ENCODE data around the gene WT1. TPM values are rescaled to one million over a fixed set of nuclear protein-coding genes. Genes with fewer than 3 reads are reported as not detected.

The WT1 gene
- total RNA-seq, 1 donor from 2014 or later: 122 TPM

DNA sequence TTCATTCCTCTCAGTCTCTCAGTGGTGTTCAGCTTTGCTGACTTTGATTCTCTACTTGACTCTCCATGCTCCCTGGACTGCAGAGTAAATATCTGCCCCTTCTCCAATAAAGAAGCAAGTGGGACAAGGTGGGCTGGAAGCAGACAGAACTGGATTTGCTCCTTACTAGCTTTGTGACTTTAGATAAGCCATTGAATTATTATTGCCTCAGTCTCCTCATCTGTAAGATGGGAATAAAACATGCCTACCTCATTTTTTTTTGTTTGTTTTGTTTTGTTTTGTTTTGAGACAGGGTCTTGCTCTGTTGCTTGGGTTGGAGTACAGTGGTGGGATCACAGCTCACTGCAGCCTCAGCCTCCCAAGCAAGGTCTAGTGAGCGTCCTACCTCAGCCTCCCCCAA is 44.6 kb downstream of the WT1 start:
- Mint-ChIP-seq H3K4me3 (no peak overlapping the region), H3K9me3 (no peaks in the 10 kb centered on the region), H3K4me1 (peaks cover 33% of the 10 kb centered on the region), H3K27ac (peak overlapping the region; percentile 33), H3K27me3 (ENCODE audit: low read depth) (peaks cover 12% of the 10 kb centered on the region), H3K36me3 (peaks cover 48% of the 10 kb centered on the region)
- TF ChIP-seq, protein P1, sequence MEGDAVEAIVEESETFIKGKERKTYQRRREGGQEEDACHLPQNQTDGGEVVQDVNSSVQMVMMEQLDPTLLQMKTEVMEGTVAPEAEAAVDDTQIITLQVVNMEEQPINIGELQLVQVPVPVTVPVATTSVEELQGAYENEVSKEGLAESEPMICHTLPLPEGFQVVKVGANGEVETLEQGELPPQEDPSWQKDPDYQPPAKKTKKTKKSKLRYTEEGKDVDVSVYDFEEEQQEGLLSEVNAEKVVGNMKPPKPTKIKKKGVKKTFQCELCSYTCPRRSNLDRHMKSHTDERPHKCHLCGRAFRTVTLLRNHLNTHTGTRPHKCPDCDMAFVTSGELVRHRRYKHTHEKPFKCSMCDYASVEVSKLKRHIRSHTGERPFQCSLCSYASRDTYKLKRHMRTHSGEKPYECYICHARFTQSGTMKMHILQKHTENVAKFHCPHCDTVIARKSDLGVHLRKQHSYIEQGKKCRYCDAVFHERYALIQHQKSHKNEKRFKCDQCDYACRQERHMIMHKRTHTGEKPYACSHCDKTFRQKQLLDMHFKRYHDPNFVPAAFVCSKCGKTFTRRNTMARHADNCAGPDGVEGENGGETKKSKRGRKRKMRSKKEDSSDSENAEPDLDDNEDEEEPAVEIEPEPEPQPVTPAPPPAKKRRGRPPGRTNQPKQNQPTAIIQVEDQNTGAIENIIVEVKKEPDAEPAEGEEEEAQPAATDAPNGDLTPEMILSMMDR (IDR thresholded peaks at IDR 0.05; ENCODE audit: unreplicated experiment): no peak
- DNase-seq (ENCODE audit: low spot score in 2 of 2, unreplicated experiment in 2 of 2): no peak

DNA sequence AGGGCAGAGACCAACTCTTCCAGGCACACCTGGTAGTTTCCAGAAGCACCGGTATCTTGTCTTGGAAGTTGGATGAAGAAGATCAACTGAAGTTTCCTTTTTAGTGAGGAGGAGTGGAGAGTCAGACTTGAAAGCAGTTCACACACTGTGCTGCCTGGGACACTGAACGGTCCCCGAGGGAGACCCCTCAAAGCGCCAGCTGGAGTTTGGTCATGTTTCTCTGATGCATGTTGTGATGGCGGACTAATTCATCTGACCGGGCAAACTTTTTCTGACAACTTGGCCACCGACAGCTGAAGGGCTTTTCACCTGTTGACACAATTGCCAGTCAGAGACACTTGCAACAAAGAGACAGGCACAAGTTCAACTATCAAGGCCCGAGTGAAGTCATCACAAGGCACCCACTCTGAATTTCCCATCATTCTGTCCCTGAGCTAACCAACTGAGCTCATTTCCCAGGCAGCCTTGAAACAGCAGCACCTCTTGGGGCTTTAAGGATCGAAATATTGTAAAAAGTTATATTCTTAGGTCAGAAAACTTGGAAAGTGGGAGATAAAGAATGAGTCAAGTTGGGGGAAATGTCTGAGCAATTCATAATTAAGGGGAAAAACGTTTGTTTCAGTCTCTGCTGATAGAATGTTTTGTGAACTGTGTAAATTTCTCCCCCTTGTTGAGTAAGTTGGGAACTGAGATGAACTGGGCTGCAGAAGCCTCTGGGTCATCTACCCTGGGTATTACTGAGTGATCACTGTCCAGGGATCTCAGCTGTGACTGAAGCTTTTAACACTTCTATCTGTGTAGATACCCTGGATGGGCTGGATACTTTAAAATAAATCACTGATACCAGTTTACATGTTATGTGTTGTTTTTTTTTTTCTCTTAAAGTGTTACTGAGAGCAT is 46.2 kb downstream of the WT1 start:
- Mint-ChIP-seq H3K27me3 (ENCODE audit: low read depth) (peaks cover 6% of the 10 kb centered on the region), H3K4me3 (no peak overlapping the region), H3K4me1 (peaks cover 35% of the 10 kb centered on the region), H3K27ac (peak overlapping the region; percentile 45), H3K36me3 (peaks cover 48% of the 10 kb centered on the region), H3K9me3 (no peaks in the 10 kb centered on the region)
- no peak for DNase-seq (ENCODE audit: low spot score in 2 of 2, unreplicated experiment in 2 of 2)
- TF ChIP-seq, protein P1 (IDR thresholded peaks at IDR 0.05; ENCODE audit: unreplicated experiment): no peak

DNA sequence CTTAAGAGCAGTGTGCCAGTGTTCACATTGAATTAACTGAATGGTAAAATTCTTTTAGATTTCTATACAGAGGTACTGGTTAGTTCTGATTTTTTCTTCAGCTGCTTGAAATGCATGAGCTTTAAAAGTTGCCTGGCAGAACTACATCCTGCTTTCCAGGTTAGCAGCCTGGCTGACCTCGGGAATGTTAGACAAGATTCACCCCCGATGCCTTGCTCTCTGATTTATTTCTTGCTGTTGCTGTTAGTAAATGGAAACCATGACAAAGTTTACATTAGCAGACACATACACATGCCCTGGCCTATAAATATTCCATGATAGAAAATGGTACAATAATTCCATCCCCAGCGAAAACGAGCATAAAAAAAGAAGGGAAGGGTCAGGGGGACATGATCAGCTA is 47.0 kb downstream of the WT1 start:
- Mint-ChIP-seq H3K9me3 (no peaks in the 10 kb centered on the region), H3K4me1 (peaks cover 39% of the 10 kb centered on the region), H3K27ac (peak overlapping the region; percentile 14), H3K4me3 (no peak overlapping the region), H3K36me3 (peaks cover 49% of the 10 kb centered on the region), H3K27me3 (ENCODE audit: low read depth) (peaks cover 2% of the 10 kb centered on the region)
- TF ChIP-seq, protein P1 (IDR thresholded peaks at IDR 0.05; ENCODE audit: unreplicated experiment): no peak
- DNase-seq (ENCODE audit: low spot score in 2 of 2, unreplicated experiment in 2 of 2): no peak

DNA sequence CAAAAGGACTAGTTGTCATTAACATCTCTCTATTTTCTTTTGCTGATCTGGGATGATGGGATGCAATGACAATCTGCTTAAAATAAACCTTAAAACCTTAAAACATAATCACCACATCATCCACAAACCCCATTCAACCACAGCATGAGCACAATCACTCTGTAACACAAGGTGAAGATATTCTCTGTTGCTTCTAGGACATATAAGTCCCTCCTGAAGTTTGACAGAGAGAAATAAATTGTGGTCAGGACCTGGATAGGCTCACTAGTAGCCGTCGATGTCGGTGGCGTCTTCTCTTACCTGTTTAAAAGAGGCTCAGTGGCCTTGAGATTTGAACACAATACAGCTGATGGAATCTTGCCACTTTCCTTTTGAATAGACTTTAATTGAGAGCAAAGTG is 47.9 kb downstream of the WT1 start:
- H3K4me1 Mint-ChIP-seq: peaks cover 40% of the 10 kb centered on the region

DNA sequence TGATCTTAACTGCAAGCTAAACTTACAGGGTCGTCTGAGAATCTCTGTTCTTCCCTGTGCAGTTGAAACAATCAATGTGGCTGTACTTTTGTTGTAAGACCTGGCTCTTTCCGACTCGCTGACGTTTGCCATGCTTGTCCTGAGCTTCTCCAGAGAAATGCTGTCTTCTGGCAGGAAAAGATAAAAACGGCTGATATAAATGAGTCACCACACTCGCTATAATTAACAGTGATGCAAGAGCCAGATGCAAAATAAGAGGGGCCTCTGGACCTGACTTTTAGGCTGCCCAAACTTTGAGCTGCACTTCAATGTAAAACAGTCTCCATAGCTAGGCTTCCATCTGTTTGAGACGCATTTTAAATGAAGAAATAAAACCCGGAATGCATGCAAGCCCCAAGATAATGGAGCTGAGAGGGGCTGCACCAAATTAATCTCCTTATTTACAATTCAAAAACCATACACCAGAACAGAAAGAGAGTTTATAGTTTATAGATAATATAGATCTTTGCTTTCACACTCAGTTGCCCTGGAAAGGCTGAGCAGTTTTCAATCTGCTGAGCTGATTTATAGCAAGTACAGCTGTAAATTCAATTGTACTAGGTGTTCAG is 48.5 kb downstream of the WT1 start:
- H3K27me3 Mint-ChIP-seq (ENCODE audit: low read depth): peaks cover 2% of the 10 kb centered on the region
- peak overlapping the region; percentile 29 for H3K27ac Mint-ChIP-seq
- no peak overlapping the region for H3K4me3 Mint-ChIP-seq
- H3K36me3 Mint-ChIP-seq: peaks cover 41% of the 10 kb centered on the region
- H3K9me3 Mint-ChIP-seq: no peaks in the 10 kb centered on the region
- TF ChIP-seq, protein P1 (IDR thresholded peaks at IDR 0.05; ENCODE audit: unreplicated experiment): no peak
- DNase-seq (ENCODE audit: low spot score in 2 of 2, unreplicated experiment in 2 of 2): no peak
- H3K4me1 Mint-ChIP-seq: peaks cover 40% of the 10 kb centered on the region

More for the DNA sequence above, 47.9 kb downstream of the WT1 start:
- peaks cover 43% of the 10 kb centered on the region for H3K36me3 Mint-ChIP-seq
- DNase-seq (ENCODE audit: low spot score in 2 of 2, unreplicated experiment in 2 of 2): no peak
- no peak overlapping the region for H3K4me3 Mint-ChIP-seq
- H3K27me3 Mint-ChIP-seq (ENCODE audit: low read depth): peaks cover 2% of the 10 kb centered on the region
- H3K27ac Mint-ChIP-seq: peak overlapping the region; percentile 29
- TF ChIP-seq, protein P1 (IDR thresholded peaks at IDR 0.05; ENCODE audit: unreplicated experiment): no peak
- H3K9me3 Mint-ChIP-seq: no peaks in the 10 kb centered on the region

Measured in mesothelial cell of epicardium (in vitro differentiated cells).